DMS53 (cell line): Measurements from ENCODE around the gene MYH11.
A peak's percentile ranks its signal among the peaks of the same experiment; 100 is the strongest.

Source experiments
- DNase-seq: peaks from one replicate; lab custom pipeline; 2025; lab: John Stamatoyannopoulos, UW

The MYH11 gene

GRCh38 chr16:15777533-15778203 is 79.2 kb downstream of the MYH11 start:
- DNase-seq, result peak; percentile 58

- DNase-seq, result no peak
These were observed 80.3 kb downstream of the MYH11 start for GRCh38 chr16:15776572-15776971.

- DNase-seq, result no peak
These were observed 81.0 kb downstream of the MYH11 start for GRCh38 chr16:15775663-15776304.

GRCh38 chr16:15775209-15775608 is 81.6 kb downstream of the MYH11 start:
- DNase-seq, result no peak

GRCh38 chr16:15773968-15774367 is 82.9 kb downstream of the MYH11 start:
- DNase-seq, result no peak

GRCh38 chr16:15772579-15773293 is 84.1 kb downstream of the MYH11 start:
- DNase-seq, result no peak

- DNase-seq, result no peak
These were observed 85.1 kb downstream of the MYH11 start for GRCh38 chr16:15771694-15772093.

- DNase-seq, result no peak
These were observed 86.3 kb downstream of the MYH11 start for GRCh38 chr16:15770512-15770911.

- DNase-seq, result no peak
These were observed 86.7 kb downstream of the MYH11 start for GRCh38 chr16:15770107-15770506.

- no peak for DNase-seq
These were observed 87.6 kb downstream of the MYH11 start for GRCh38 chr16:15769239-15769638.

GRCh38 chr16:15768201-15768600 is 88.6 kb downstream of the MYH11 start:
- no peak for DNase-seq

- DNase-seq, result no peak
These were observed 89.9 kb downstream of the MYH11 start for GRCh38 chr16:15766918-15767317.

GRCh38 chr16:15765880-15766279 is 90.9 kb downstream of the MYH11 start:
- peak; percentile 66 for DNase-seq

GRCh38 chr16:15765116-15765515 is 91.7 kb downstream of the MYH11 start:
- no peak for DNase-seq

- no peak for DNase-seq
These were observed 92.7 kb downstream of the MYH11 start for GRCh38 chr16:15764112-15764511.

- DNase-seq, result no peak
These were observed 96.7 kb downstream of the MYH11 start for GRCh38 chr16:15760129-15760528.

GRCh38 chr16:15759070-15759469 is 97.8 kb downstream of the MYH11 start:
- DNase-seq, result no peak

- DNase-seq, result no peak
These were observed 99.1 kb downstream of the MYH11 start for GRCh38 chr16:15757630-15758251.

GRCh38 chr16:15757077-15757386 is 99.8 kb downstream of the MYH11 start:
- DNase-seq, result no peak

- DNase-seq, result no peak
These were observed 101.8 kb downstream of the MYH11 start for GRCh38 chr16:15754821-15755534.

- DNase-seq, result no peak
These were observed 103.9 kb downstream of the MYH11 start for GRCh38 chr16:15752717-15753488.

- DNase-seq, result no peak
These were observed 104.9 kb downstream of the MYH11 start for GRCh38 chr16:15751940-15752339.
